ENCODE data around the gene TOM1L2. TPM values are rescaled to one million over a fixed set of nuclear protein-coding genes. Genes with fewer than 3 reads are reported as not detected.
A peak's percentile ranks its signal among the peaks of the same experiment; 100 is the strongest.

The TOM1L2 gene
- total RNA-seq, 4 donors from 2014 or later, result 55.5 to 118 (median 73.3) TPM

DNA sequence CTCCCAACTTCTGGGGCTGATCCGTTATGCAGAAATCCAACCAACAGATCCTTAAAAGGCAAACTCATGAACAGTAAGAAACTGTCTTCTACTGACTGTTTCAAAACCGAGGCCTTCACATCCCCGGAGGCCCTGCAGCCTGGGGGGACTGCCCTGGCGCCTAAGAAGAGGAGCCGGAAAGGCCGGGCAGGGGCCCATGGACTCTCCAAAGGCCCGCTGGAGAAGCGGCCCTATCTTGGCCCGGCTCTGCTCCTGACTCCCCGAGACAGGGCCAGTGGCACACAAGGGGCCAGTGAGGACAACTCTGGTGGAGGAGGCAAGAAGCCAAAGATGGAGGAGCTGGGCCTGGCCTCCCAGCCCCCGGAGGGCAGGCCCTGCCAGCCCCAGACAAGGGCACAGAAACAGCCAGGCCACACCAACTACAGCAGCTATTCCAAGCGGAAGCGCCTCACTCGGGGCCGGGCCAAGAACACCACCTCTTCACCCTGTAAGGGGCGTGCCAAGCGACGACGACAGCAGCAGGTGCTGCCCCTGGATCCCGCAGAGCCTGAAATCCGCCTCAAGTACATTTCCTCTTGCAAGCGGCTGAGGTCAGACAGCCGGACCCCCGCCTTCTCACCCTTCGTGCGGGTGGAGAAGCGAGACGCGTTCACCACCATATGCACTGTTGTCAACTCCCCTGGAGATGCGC, 174.9 kb downstream of the TOM1L2 start:
- Histone ChIP-seq H3K27me3 (no peaks in the 10 kb centered on the region), H3K4me3 (no peak overlapping the region), H3K36me3 (peaks cover 12 to 90% (median 39%) of the 10 kb centered on the region in 3 donors), H3K27ac (peak overlapping the region in 2 of 4 donors; percentile 5 to 42), H3K9me3 (no peaks in the 10 kb centered on the region), H3K4me1 (peaks cover 12 to 17% (median 16%) of the 10 kb centered on the region in 3 donors)
- no peak for DNase-seq
- TF ChIP-seq POLR2A (IDR thresholded peaks at IDR 0.05), result no peak
- TF ChIP-seq, protein P1, sequence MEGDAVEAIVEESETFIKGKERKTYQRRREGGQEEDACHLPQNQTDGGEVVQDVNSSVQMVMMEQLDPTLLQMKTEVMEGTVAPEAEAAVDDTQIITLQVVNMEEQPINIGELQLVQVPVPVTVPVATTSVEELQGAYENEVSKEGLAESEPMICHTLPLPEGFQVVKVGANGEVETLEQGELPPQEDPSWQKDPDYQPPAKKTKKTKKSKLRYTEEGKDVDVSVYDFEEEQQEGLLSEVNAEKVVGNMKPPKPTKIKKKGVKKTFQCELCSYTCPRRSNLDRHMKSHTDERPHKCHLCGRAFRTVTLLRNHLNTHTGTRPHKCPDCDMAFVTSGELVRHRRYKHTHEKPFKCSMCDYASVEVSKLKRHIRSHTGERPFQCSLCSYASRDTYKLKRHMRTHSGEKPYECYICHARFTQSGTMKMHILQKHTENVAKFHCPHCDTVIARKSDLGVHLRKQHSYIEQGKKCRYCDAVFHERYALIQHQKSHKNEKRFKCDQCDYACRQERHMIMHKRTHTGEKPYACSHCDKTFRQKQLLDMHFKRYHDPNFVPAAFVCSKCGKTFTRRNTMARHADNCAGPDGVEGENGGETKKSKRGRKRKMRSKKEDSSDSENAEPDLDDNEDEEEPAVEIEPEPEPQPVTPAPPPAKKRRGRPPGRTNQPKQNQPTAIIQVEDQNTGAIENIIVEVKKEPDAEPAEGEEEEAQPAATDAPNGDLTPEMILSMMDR (IDR thresholded peaks at IDR 0.05), result no peak
- intact Hi-C loops (cut with DNase I), result no loop called here
- WGBS, 2 donors, result 91 to 93% methylated on average over 14 to 20 of the region's 30 CpGs

DNA sequence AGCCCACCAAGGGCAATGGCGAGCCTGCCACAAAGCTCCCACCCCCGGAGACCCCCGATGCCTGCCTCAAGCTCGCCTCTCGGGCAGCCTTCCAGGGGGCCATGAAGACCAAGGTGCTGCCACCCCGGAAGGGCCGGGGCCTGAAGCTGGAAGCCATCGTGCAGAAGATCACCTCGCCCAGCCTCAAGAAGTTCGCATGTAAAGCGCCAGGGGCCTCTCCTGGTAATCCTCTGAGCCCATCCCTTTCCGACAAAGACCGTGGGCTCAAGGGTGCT, 175.5 kb downstream of the TOM1L2 start:
- DNase-seq, result no peak
- Histone ChIP-seq H3K9me3 (no peaks in the 10 kb centered on the region), H3K36me3 (peaks cover 12 to 84% (median 39%) of the 10 kb centered on the region in 3 donors), H3K27me3 (no peaks in the 10 kb centered on the region), H3K4me3 (no peak overlapping the region), H3K4me1 (peaks cover 16 to 22% (median 22%) of the 10 kb centered on the region in 3 donors), H3K27ac (peak overlapping the region in 1 of 4 donors; percentile 42)
- 98% methylated on average over 6 of the region's 13 CpGs; no CpG with 5 or more reads in 1 of the 2 donors for WGBS, 2 donors
- TF ChIP-seq, protein P1 (IDR thresholded peaks at IDR 0.05), result no peak
- no peak for TF ChIP-seq POLR2A (IDR thresholded peaks at IDR 0.05)
- intact Hi-C loops (cut with DNase I), result no loop called here

DNA sequence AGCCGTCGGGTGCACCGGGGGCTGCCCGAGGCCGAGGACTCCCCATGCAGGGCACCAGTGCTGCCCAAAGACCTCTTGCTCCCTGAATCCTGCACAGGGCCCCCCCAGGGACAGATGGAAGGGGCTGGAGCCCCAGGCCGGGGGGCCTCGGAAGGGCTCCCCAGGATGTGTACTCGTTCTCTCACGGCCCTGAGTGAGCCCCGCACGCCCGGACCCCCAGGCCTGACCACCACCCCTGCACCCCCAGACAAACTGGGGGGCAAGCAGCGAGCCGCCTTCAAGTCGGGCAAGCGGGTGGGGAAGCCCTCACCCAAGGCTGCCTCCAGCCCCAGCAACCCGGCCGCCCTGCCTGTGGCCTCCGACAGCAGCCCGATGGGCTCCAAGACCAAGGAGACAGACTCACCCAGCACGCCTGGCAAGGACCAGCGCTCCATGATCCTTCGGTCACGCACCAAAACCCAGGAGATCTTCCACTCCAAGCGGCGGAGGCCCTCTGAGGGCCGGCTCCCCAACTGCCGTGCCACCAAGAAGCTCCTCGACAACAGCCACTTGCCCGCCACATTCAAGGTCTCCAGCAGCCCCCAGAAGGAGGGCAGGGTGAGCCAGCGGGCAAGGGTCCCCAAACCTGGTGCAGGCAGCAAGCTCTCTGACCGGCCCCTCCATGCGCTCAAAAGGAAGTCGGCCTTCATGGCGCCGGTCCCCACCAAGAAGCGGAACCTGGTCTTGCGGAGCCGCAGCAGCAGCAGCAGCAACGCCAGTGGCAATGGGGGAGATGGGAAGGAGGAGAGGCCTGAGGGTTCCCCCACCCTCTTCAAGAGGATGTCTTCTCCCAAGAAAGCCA, 176.0 kb downstream of the TOM1L2 start:
- peaks cover 12 to 79% (median 39%) of the 10 kb centered on the region in 3 donors for H3K36me3 ChIP-seq
- no peak for DNase-seq
- WGBS, 2 donors, result 93% methylated on average over 3 of the region's 40 CpGs; no CpG with 5 or more reads in 1 of the 2 donors

DNA sequence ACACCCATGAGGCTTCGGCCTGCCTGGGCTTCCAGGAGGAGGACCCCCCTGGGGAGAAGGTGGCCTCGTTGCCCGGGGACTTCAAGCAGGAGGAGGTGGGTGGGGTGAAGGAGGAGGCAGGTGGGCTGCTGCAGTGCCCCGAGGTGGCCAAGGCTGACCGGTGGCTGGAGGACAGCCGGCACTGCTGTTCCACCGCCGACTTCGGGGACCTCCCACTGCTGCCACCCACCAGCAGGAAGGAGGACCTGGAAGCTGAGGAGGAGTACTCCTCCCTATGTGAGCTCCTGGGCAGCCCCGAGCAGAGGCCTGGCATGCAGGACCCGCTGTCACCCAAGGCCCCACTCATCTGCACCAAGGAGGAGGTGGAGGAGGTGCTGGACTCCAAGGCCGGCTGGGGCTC, 176.9 kb downstream of the TOM1L2 start:
- WGBS, 2 donors, result 87 to 90% methylated on average over 6 to 8 of the region's 12 CpGs
- peaks cover 16 to 37% (median 24%) of the 10 kb centered on the region in 3 donors for H3K4me1 ChIP-seq
- H3K27me3 ChIP-seq, result no peaks in the 10 kb centered on the region
- no peaks in the 10 kb centered on the region for H3K9me3 ChIP-seq
- H3K36me3 ChIP-seq, result peaks cover 12 to 70% (median 39%) of the 10 kb centered on the region in 3 donors
- no peak for TF ChIP-seq POLR2A (IDR thresholded peaks at IDR 0.05)
- TF ChIP-seq, protein P1 (IDR thresholded peaks at IDR 0.05), result no peak
- DNase-seq, result no peak
- H3K27ac ChIP-seq, result no peak overlapping the region
- H3K4me3 ChIP-seq, result no peak overlapping the region
- intact Hi-C loops (cut with DNase I), result no loop called here

More for the DNA sequence above, 176.0 kb downstream of the TOM1L2 start:
- Histone ChIP-seq H3K4me3 (no peak overlapping the region), H3K9me3 (no peaks in the 10 kb centered on the region), H3K27me3 (no peaks in the 10 kb centered on the region), H3K4me1 (peaks cover 16 to 28% (median 24%) of the 10 kb centered on the region in 3 donors), H3K27ac (no peak overlapping the region)
- TF ChIP-seq POLR2A (IDR thresholded peaks at IDR 0.05), result no peak
- TF ChIP-seq, protein P1 (IDR thresholded peaks at IDR 0.05), result no peak
- intact Hi-C loops (cut with DNase I), result no loop called here

DNA sequence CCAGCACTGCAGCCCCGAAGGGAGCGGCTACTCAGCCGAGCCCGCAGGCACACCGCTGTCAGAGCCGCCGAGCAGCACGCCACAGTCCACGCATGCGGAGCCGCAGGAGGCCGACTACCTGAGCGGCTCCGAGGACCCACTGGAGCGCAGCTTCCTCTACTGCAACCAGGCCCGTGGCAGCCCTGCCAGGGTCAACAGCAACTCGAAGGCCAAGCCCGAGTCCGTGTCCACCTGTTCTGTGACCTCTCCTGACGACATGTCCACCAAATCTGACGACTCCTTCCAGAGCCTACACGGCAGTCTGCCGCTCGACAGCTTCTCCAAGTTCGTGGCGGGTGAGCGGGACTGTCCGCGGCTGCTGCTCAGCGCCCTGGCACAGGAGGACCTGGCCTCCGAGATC, 177.8 kb downstream of the TOM1L2 start:
- TF ChIP-seq POLR2A (IDR thresholded peaks at IDR 0.05), result no peak
- TF ChIP-seq, protein P1 (IDR thresholded peaks at IDR 0.05), result no peak
- Histone ChIP-seq H3K9me3 (no peaks in the 10 kb centered on the region), H3K27me3 (no peaks in the 10 kb centered on the region), H3K36me3 (peaks cover 12 to 65% (median 39%) of the 10 kb centered on the region in 3 donors), H3K4me1 (peaks cover 16 to 46% (median 19%) of the 10 kb centered on the region in 3 donors), H3K4me3 (no peak overlapping the region), H3K27ac (no peak overlapping the region)
- no peak for DNase-seq
- 83 to 90% methylated on average over 2 to 8 of the region's 31 CpGs for WGBS, 2 donors
- intact Hi-C loops (cut with DNase I), result no loop called here
